Retinal pigment epithelial cell (primary cell): ENCODE data around the gene PRMT7.

Experiments used
- DNase-seq: peaks from one replicate; pipeline ENCODE4 v3.0.0-alpha.2; 2010; ENCODE audit warnings: low read depth
- H3K4me3 ChIP-seq: 2 replicates; pipeline ENCODE4 v1.5.1; 2011; ENCODE audit warnings: mild to moderate bottlenecking, low read length, control low read depth, moderate library complexity
- CTCF ChIP-seq: conservative IDR thresholded peaks from 2 replicates; pipeline ENCODE4 v1.5.1; 2011; ENCODE audit warnings: low read depth, low read length, control low read depth, inconsistent platforms

Gene PRMT7

GRCh38 chr16:68348639-68349445, 38.0 kb downstream of the PRMT7 start:
- H3K4me3 ChIP-seq: no peak overlapping the region
- TF ChIP-seq CTCF: no peak
- no peak for DNase-seq

GRCh38 chr16:68349838-68350410, 39.1 kb downstream of the PRMT7 start:
- H3K4me3 ChIP-seq: no peak overlapping the region
- TF ChIP-seq CTCF: no peak
- DNase-seq: no peak

DNA sequence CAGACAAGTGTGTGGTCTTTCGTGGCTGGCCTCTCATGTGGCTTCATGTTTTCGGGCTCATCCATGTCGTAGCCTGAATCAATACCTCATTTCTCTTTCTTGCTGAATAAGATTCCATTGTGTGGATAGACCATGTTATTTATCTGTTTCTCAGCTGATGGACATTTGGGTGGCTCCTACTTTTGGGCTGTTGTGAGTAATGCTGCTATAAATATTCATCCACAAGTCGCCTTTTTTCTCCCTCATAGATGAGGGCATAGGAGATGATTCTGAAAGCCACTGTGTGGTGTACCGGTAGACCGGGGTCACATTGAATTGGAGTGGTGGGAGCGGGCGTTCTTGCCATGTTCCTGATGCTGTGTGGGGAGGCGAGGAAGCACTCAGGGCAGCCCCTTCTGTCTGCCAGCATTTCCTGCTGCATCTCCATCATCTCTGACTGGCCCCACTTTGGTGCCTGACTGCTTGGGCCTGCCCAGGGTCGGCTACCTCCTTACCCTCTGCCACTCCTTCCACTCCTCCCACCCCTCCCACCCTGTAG, 40.1 kb downstream of the PRMT7 start:
- H3K4me3 ChIP-seq: no peak overlapping the region
- no peak for TF ChIP-seq CTCF
- DNase-seq: no peak

GRCh38 chr16:68351463-68351862, 40.6 kb downstream of the PRMT7 start:
- no peak for DNase-seq
- H3K4me3 ChIP-seq: no peak overlapping the region
- no peak for TF ChIP-seq CTCF

- no peak for DNase-seq
- no peak for TF ChIP-seq CTCF
- no peak overlapping the region for H3K4me3 ChIP-seq
These were observed 41.2 kb downstream of the PRMT7 start for GRCh38 chr16:68351991-68352431.

DNA sequence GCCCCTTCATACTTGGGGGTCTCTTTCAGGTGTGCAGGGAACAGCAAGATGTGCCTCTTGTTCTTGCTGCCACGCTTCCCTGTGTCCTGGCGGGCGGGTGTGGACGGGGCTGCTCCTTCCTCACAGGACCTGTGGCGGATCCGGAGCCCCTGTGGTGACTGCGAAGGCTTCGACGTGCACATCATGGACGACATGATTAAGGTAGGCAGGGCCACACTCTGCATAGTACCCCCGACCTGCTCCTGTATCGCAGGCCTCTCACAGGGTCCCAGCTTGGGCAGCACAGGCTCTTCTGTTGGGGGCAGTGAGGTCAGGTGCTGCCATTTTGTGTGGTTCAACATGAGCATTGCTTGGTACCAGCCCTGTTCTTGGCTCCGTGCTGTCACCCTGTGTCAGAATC, 42.5 kb downstream of the PRMT7 start:
- DNase-seq: no peak
- no peak for TF ChIP-seq CTCF
- no peak overlapping the region for H3K4me3 ChIP-seq

GRCh38 chr16:68354816-68355215, 44.0 kb downstream of the PRMT7 start:
- TF ChIP-seq CTCF: no peak
- no peak for DNase-seq

More at GRCh38 chr16:68354816-68355215, 44.0 kb downstream of the PRMT7 start:
- no peak overlapping the region for H3K4me3 ChIP-seq
